Calu3 (cell line): ENCODE measurements around the gene CNPY3. TPM values are rescaled to one million over a fixed set of nuclear protein-coding genes. Genes with fewer than 3 reads are reported as not detected.

Experiments used
- BruUV-seq: library from RNA; stranded (reverse); fragments of 400-500 nt; replicated peaks from 2 replicates; lab custom pipeline; 2021; lab: Mats Ljungman, UMichigan
- CTCF ChIA-PET: fragments of 300-600 bp; sonication (Branson Sonifier 250); formaldehyde crosslinking; loops from one replicate; lab custom pipeline; 2022; ENCODE audit warnings: antibody characterized with exemption; lab: Charles Lee
- DNase-seq: peaks from one replicate; pipeline ENCODE4 v3.0.0; 2022
- H3K27ac Mint-ChIP-seq: one replicate; pipeline ENCODE4 v1.8.0; 2022; ENCODE audit warnings: mixed read lengths; ENCODE audit not compliant: unreplicated experiment
- H3K27me3 Mint-ChIP-seq: one replicate; pipeline ENCODE4 v1.8.0; 2022; ENCODE audit warnings: mixed read lengths; ENCODE audit not compliant: unreplicated experiment
- H3K36me3 Mint-ChIP-seq: one replicate; pipeline ENCODE4 v1.8.0; 2022; ENCODE audit warnings: mild to moderate bottlenecking, moderate library complexity, mixed read lengths; ENCODE audit not compliant: insufficient read depth, unreplicated experiment
- H3K4me1 Mint-ChIP-seq: one replicate; pipeline ENCODE4 v1.8.0; 2022; ENCODE audit warnings: mild to moderate bottlenecking, low read depth, mixed read lengths; ENCODE audit not compliant: unreplicated experiment
- H3K4me3 Mint-ChIP-seq: one replicate; pipeline ENCODE4 v1.8.0; 2022; ENCODE audit warnings: mild to moderate bottlenecking, low read depth, moderate library complexity, mixed read lengths; ENCODE audit not compliant: unreplicated experiment
- H3K9me3 Mint-ChIP-seq: one replicate; pipeline ENCODE4 v1.8.0; 2022; ENCODE audit warnings: low read depth, mixed read lengths; ENCODE audit not compliant: unreplicated experiment
- intact Hi-C: fragments of 100-400 bp; cut with micrococcal nuclease; formaldehyde crosslinking; loops from one replicate; pipeline ENCODE4 v1.10.0; 2022; ENCODE audit not compliant: unreplicated experiment
- total RNA-seq: library from RNA; stranded (reverse); gene quantifications from 2 replicates; pipeline ENCODE4 v1.2.3, GENCODE V29; 2022
- TF ChIP-seq, protein P1 (sequence below): fragments of 200-600 bp; IDR thresholded peaks from one replicate; pipeline ENCODE4 v1.8.0; 2022; ENCODE audit warnings: antibody characterized with exemption; ENCODE audit not compliant: unreplicated experiment

The CNPY3 gene
- total RNA-seq, 1 experiment from 2014 or later = 60.7 TPM

DNA sequence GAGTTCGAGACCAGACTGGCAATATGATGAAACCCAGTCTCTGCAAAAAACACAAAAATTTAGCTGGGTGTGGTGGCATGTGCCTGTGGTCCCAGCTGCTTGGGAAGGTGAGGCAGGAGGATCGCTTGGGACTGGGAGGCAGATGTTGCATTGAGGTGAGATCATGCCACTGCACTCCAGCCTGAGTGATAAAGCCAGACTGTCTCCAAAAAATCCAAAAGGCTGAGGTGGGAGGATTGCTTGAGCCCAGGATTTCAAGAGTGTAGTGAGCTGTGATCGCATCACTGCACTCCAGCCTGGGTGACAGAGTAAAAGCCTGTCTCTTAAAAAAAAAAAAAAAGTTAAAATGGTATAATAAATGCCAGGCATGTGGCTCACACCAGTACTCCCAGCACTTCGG lies 14.7 kb upstream of the CNPY3 start:
- TF ChIP-seq, protein P1, sequence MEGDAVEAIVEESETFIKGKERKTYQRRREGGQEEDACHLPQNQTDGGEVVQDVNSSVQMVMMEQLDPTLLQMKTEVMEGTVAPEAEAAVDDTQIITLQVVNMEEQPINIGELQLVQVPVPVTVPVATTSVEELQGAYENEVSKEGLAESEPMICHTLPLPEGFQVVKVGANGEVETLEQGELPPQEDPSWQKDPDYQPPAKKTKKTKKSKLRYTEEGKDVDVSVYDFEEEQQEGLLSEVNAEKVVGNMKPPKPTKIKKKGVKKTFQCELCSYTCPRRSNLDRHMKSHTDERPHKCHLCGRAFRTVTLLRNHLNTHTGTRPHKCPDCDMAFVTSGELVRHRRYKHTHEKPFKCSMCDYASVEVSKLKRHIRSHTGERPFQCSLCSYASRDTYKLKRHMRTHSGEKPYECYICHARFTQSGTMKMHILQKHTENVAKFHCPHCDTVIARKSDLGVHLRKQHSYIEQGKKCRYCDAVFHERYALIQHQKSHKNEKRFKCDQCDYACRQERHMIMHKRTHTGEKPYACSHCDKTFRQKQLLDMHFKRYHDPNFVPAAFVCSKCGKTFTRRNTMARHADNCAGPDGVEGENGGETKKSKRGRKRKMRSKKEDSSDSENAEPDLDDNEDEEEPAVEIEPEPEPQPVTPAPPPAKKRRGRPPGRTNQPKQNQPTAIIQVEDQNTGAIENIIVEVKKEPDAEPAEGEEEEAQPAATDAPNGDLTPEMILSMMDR = no peak
- Mint-ChIP-seq H3K9me3 (no peaks in the 10 kb centered on the region), H3K27me3 (peaks cover 13% of the 10 kb centered on the region), H3K4me1 (no peaks in the 10 kb centered on the region), H3K27ac (no peak overlapping the region), H3K4me3 (no peak overlapping the region), H3K36me3 (no peaks in the 10 kb centered on the region)
- intact Hi-C loops = no loop called here
- BruUV-seq = no TSS peak
- no peak for DNase-seq
- CTCF ChIA-PET = interaction anchor here (0.7 to 1.0 kb wide), 4 partner anchors 15 to 707 kb away, joined by 3 to 4 read pairs (median 4); partner anchors contain the start of gene CNPY3

DNA sequence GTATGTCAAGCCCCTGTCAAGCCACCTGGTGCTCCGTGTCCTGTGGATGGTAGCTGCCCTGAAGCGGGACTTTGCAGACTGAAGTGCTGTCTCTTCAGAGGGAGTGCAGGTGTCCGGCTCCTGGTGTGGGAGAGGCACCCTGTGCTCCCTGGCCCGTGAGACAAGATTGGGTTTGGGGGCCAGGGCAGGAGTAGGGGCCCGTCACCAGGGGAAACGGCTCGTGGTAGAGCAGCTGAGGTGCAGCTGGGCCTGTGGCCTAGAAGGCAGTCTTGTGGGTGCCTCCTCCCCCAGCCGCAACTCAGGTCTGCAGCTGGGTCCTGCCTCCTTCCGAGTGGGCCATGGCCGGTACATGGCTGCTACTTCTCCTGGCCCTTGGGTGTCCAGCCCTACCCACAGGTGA lies 13.5 kb upstream of the CNPY3 start, which contains the start of gene PTCRA:
PTCRA (plus strand) TSS at position 322 of the 400 bp plus-strand sequence; CDS start at position 339, 17 bp downstream.
- intact Hi-C loops = no loop called here
- Mint-ChIP-seq H3K36me3 (no peaks in the 10 kb centered on the region), H3K27ac (no peak within 1 kb of the TSS), H3K4me3 (no peak within 1 kb of the TSS), H3K9me3 (no peaks in the 10 kb centered on the region), H3K4me1 (no peaks in the 10 kb centered on the region), H3K27me3 (peaks cover 13% of the 10 kb centered on the region)
- BruUV-seq = no TSS peak
- DNase-seq = no peak
- CTCF ChIA-PET = no interaction called here
- TF ChIP-seq, protein P1 = no peak

DNA sequence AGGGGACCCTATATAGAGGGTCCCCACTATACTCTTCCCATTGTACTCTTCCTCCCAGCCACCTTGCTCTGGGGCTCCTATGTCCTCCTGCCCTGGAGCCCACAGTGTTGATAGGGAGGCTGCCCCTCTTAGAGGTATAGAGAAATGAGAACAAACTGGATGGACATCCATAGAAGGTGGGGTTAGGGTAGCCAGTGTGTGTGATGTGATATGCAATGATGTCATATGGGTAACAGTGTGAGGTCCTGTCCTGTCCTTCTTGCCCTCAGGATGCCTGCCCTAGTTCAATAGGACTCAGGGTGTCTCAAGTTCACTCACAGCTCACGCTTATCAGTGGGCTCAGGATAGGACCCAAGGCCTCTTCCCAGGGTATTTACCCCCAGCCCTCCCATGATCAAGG lies 13.0 kb upstream of the CNPY3 start:
- Mint-ChIP-seq H3K27ac (no peak overlapping the region), H3K4me1 (no peaks in the 10 kb centered on the region), H3K27me3 (peaks cover 13% of the 10 kb centered on the region), H3K36me3 (no peaks in the 10 kb centered on the region), H3K4me3 (no peak overlapping the region), H3K9me3 (no peaks in the 10 kb centered on the region)
- no peak for DNase-seq
- TF ChIP-seq, protein P1 = no peak
- intact Hi-C loops = no loop called here
- CTCF ChIA-PET = no interaction called here
- BruUV-seq = no TSS peak

DNA sequence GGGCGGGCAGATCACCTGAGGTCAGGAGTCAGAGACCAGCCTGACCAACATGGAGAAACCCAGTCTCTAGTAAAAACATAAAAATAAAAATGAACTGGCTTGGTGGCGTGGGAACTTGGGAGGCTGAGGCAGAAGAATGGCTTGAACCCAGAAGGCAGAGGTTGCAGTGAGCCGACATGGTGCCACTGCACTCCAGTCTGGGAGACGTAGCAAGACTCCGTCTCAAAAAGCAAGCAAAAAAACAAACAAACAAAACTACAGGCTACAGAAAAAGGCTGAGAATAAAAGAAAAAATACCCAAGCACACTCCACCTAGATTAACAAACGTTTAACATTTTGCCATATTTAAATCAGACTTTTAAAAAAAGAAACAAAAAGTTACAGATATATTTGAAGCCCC lies 7.5 kb upstream of the CNPY3 start:
- no TSS peak for BruUV-seq
- CTCF ChIA-PET = interaction anchor here (0.7 kb wide), 1 partner anchor 17 kb away, joined by 6 read pairs; no protein-coding TSS in a partner anchor
- Mint-ChIP-seq H3K36me3 (no peaks in the 10 kb centered on the region), H3K4me3 (no peak overlapping the region), H3K27me3 (peaks cover 18% of the 10 kb centered on the region), H3K4me1 (no peaks in the 10 kb centered on the region), H3K27ac (no peak overlapping the region), H3K9me3 (no peaks in the 10 kb centered on the region)
- intact Hi-C loops = no loop called here
- TF ChIP-seq, protein P1 = no peak
- no peak for DNase-seq
